Retinal pigment epithelial cell (primary cell): ENCODE data around the gene PCDHGA9.

Source experiments
- DNase-seq: peaks from one replicate; pipeline ENCODE4 v3.0.0-alpha.2; 2010; ENCODE audit warnings: low read depth
- H3K4me3 ChIP-seq: 2 replicates; pipeline ENCODE4 v1.5.1; 2011; ENCODE audit warnings: mild to moderate bottlenecking, low read length, control low read depth, moderate library complexity
- TF ChIP-seq, protein P1 (sequence below): conservative IDR thresholded peaks from 2 replicates; pipeline ENCODE4 v1.5.1; 2011; ENCODE audit warnings: low read depth, low read length, control low read depth, inconsistent platforms

The PCDHGA9 gene

DNA sequence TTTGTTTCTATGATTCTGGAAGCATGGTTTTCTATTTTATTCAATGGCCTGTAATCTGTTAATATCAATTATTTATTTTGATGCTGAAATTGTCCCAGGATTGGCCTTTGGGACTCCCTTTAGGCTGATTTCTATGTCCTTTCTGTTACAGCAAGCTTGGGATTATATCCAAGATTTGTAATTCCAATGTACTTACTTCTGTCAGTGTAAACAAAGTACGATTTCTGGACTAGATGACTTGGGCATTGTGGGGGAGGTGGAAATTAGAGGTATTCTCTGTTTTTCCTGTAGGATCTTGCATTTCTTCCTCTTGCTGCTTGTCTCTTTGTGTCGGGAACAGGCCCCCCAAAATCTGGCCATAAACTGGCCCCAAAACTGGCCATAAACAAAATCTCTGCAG, 31.4 kb downstream of the PCDHGA9 start:
- H3K4me3 ChIP-seq = no peak overlapping the region
- TF ChIP-seq, protein P1, sequence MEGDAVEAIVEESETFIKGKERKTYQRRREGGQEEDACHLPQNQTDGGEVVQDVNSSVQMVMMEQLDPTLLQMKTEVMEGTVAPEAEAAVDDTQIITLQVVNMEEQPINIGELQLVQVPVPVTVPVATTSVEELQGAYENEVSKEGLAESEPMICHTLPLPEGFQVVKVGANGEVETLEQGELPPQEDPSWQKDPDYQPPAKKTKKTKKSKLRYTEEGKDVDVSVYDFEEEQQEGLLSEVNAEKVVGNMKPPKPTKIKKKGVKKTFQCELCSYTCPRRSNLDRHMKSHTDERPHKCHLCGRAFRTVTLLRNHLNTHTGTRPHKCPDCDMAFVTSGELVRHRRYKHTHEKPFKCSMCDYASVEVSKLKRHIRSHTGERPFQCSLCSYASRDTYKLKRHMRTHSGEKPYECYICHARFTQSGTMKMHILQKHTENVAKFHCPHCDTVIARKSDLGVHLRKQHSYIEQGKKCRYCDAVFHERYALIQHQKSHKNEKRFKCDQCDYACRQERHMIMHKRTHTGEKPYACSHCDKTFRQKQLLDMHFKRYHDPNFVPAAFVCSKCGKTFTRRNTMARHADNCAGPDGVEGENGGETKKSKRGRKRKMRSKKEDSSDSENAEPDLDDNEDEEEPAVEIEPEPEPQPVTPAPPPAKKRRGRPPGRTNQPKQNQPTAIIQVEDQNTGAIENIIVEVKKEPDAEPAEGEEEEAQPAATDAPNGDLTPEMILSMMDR = no peak
- no peak for DNase-seq

DNA sequence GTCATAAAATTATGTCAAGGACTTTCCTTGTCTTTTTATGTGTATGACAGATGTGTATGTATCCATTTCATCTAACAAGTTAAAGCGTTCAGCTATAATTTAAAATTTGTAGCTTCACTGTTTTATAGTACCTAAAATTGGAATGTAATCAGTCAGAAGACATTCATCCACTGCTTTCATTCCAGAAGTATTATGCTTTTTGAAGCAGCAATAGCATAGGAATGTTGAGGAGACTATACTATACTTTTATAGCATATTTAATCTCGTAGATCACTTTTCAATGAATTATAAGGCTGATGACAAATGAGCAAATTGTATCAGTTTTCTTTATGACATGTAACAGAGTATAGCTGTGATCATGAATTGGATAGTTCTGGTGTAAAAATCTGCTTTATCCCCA, 34.6 kb downstream of the PCDHGA9 start:
- TF ChIP-seq, protein P1 = no peak
- no peak overlapping the region for H3K4me3 ChIP-seq
- no peak for DNase-seq

DNA sequence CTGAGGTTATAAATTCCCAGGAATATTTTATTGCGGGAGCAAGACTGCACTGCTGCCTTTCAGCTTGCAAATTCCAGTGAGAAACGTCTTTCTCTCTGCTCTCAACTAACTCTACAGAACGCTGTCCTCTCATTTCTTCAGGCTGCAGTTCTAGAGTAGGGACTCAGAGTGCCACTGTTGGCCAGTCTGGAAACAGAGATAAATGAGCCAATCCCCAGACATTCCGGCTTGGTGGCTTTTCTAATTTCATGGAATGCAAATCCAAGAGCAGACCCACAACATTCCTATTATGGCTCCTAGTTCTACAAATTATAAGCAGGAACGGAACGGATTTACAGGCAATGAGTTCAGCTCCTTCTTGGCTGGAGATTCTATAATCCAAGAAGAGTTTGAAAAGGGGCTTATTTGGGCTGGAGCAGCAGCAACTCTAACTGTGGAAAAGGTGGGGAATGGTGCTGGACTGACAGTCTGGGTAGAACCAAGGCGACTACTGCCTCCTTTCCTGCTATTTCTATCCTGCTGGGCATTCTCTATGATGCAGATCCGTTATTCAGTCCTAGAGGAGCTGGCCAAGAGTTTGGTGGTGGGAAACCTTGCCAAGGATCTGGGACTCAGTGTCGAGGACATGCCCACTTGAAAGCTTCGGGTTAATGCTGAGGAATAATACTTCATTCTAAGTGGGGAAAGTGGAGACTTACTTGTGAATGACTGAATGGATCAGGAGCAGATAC, 37.0 kb downstream of the PCDHGA9 start:
- H3K4me3 ChIP-seq = no peak overlapping the region
- TF ChIP-seq, protein P1 = no peak
- DNase-seq = no peak

DNA sequence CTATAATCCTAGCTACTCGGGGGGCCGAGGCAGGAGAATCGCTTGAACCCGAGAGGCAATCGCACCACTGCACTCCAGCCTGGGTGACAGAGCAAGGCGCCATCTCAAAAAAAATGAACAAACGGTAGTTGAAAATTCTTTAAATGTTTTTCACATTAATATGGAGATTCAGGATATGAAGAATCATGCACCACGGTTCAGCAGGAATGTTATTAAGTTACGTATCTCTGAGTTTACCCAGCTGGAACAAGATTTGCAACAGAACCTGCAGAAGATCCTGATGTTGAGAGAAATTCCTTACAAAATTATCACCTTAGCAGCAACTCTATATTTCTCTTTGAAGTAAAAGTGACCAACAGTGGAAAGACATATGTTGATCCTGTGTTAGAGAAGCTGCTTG, 37.8 kb downstream of the PCDHGA9 start:
- TF ChIP-seq, protein P1 = no peak
- no peak for DNase-seq
- H3K4me3 ChIP-seq = no peak overlapping the region

DNA sequence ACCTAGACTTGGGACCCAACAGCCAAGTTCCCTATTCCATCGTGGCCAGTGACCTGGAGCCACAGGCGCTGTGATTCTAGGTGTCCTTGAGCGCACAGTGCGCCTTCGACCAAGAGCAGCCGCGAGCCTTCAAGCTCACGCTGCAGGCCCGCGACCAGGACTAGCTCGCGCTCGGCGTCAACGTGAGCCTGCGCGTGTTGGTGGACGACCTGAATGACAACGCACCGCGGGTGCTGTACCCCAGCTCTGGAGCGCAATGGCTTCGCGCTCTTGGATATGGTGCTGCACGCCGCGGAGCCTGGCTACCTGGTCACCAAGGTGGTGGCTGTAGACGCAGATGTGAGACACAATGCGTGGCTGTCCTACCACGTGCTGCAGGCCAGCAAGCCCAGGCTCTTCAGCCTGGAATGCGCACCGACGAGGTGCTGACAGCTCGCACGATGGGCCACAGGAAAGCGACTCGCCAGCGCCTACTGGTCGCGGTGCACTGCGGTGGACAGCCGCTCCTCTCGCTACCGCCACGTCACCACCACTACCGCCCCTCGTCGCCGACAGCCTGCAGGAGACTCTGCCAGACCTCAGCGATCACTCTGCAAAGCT, 39.1 kb downstream of the PCDHGA9 start:
- TF ChIP-seq, protein P1 = no peak
- H3K4me3 ChIP-seq = no peak overlapping the region
- DNase-seq = no peak
